ENCODE data around the gene GNG13. TPM values are rescaled to one million over a fixed set of nuclear protein-coding genes. Genes with fewer than 3 reads are reported as not detected.
"Not testable (repeated sequence)": the region's sequence is repeated elsewhere in the genome, so short reads cannot be mapped to it uniquely, and the experiment has no call there.

Gene GNG13
- total RNA-seq, 1 donor from 2014 or later, result not detected

DNA sequence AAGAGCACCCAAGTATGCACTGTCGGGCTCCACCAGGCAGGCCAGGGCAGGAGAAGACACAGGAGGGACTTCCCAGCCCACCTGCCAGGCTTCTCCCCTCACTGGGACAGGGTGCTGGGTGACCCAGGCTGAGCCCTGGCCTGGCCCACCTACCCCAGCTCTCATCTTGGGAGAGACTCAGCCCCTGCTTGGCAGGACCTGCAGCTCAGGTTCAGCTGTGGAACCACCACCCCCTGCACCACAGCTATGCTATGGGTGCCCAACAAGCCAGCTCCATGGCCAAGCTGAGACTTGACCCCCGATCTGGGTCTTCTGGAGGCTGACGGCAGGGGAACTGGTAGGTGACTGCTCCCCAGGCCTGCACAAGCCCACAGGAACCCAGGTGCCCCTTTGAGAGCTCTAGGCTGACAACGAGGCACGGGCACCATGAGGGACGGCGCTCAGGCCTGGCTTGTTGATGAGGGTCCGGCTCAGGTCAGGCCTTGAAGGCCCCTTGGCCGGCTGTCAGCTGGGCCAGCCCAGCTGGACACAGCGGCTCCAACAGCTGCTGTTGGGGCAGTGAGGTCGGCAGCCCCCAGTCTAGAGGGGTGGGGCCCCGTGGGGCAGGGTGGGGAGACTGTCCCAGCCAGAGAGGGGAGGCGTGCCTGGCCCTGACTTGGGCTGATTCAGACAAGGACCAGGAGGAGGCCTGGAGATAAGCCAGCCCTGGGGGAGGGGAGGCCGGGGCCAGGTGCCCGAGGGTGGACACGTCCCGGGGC lies 17.0 kb downstream of the GNG13 start:
- DNase-seq, result peak; percentile 59
- intact Hi-C loops (cut with micrococcal nuclease), result no loop called here
- ATAC-seq, result no peak

DNA sequence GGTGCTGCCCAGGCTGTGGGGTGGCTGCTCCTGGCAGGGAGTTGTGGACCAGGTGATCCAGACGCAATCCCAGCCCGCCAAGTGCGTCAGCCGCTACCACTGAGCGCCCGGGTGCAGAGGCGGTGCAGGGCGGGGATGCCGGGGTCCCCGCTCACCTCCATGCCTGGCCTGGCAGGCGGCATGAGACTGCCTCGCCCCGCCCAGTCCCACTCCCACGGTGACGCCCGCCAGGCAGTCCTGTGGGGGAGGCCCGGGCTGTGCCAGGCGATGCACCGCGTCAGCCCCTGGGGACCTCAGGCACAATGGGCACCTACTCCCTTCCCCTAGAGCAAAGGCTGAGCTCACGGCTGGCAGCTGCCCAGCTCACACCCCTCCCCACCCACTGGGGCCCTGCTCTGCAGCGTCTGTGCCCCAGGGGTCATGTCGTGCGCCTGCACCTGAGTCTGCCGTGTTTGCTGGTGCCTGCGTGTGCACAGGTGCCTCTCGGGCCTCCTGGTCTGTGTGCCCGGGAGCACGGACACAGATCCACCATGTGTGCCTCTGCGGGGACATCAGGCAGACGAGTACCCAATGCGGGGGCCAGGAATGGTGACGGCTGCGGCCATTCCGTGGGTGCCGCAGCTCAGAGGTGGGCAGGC lies 17.6 kb downstream of the GNG13 start:
- no peak for DNase-seq
- intact Hi-C loops (cut with micrococcal nuclease), result no loop called here
- no peak for ATAC-seq

- ATAC-seq (no peak), DNase-seq (no peak)
- intact Hi-C loops (cut with micrococcal nuclease), result no loop called here
These were observed 18.3 kb downstream of the GNG13 start for GRCh38 chr16:782258-782657.

GRCh38 chr16:781346-782010 lies 19.1 kb downstream of the GNG13 start:
- DNase-seq (no peak), ATAC-seq (no peak)
- intact Hi-C loops (cut with micrococcal nuclease), result no loop called here

GRCh38 chr16:780296-780695 lies 20.2 kb downstream of the GNG13 start:
- no peak for DNase-seq
- intact Hi-C loops (cut with micrococcal nuclease), result no loop called here
- ATAC-seq, result no peak

DNA sequence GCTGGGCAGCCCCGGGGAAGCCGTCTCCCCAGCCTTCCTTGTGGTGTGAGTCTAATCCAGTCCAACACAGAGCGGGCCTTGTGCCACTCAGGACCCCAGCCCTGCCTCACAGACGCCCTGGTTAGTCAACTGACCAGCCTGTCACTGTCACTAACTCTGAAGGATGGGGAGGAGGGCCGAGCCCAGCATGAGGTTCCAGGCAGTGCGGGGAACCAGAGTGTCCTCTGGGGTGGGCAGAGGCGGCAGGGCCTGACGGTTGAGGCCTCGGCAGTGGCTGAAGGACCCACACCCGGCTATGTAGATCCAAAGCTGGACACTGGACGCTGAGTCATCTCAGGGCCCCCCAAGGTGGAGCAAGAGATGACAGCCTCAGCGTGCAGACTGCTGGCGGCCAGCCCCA lies 21.0 kb downstream of the GNG13 start:
- no peak for ATAC-seq

GRCh38 chr16:778909-779527 lies 21.5 kb downstream of the GNG13 start:
- intact Hi-C loops (cut with micrococcal nuclease), result no loop called here
- DNase-seq (no peak), ATAC-seq (no peak)

More for the DNA sequence above, 21.0 kb downstream of the GNG13 start:
- intact Hi-C loops (cut with micrococcal nuclease), result no loop called here
- no peak for DNase-seq

DNA sequence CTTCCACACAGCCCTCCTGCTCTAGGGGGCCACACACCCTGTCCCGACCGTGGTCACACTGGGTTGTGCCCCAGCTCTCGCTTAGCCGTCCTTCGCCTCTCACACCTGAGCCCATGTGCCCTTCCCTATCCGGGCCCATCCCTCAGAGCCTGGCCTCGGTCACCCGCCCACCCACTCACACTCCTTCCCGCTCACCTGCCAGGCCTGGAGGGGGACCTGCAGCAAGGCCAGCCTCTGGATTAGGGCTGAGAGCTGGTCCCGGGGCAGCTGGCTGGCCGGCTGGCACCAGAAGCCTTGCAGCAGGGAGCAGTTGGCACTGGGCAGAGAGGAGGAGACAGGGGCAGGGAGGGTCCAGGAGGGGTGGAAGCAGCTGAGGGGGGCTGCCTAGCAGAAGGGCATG lies 22.1 kb downstream of the GNG13 start:
- ATAC-seq (no peak), DNase-seq (no peak)
- intact Hi-C loops (cut with micrococcal nuclease), result no loop called here

GRCh38 chr16:777826-778225 lies 22.7 kb downstream of the GNG13 start:
- intact Hi-C loops (cut with micrococcal nuclease), result no loop called here
- no peak for DNase-seq
- no peak for ATAC-seq

GRCh38 chr16:776824-777223 lies 23.7 kb downstream of the GNG13 start:
- no peak for ATAC-seq
- no peak for DNase-seq
- intact Hi-C loops (cut with micrococcal nuclease), result no loop called here

DNA sequence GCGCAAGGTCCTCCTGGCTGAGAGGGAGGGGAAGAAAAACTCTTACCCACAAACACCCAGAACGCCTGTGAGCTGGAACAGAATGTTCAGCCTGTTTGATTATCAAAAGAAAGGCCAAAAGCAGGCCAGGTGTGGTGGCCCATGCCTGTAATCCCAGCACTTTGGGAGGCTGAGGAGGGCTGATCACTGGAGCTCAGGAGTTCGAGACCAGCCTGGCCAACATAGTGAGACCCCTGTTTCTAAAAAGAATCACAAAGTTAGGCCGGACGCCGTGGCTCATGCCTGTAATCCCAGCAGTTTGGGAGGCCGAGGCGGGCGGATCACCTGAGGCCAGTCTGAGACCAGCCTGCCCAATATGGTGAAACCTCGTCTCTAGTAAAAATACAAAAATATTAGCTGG lies 24.2 kb downstream of the GNG13 start:
- intact Hi-C loops (cut with micrococcal nuclease), result not testable (repeated sequence)

DNA sequence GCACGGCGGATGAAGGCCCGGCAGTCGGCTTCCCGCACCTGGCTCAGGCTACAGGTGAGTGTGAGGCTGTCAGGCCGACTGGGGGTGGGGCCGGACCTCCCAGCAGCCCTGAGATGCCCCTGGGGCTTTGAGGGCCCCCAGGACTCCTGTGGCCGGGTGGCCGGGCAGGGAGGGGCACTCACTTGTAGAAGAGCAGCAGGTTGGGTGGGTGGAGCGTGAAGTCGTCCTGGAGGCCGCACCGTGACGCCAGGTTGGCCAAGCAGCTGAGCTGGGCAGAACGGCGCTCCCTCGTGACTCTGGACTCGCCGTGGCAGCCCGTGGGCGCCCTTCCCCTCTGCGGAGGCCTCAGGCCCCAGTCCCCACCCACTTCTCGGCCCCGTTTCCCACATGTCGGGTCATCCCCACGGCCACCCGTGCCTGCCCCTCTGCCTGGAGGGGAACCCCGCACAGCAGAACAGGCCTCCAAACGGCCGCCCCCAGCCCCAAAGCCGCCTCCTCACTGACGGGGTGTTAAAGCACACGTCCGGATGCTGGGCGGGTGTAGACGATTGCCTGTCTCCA lies 25.2 kb downstream of the GNG13 start:
- no peak for ATAC-seq
- intact Hi-C loops (cut with micrococcal nuclease), result no loop called here

More for the DNA sequence above, 24.2 kb downstream of the GNG13 start:
- not testable (repeated sequence) for ATAC-seq, DNase-seq

GRCh38 chr16:774086-775001 lies 26.2 kb downstream of the GNG13 start:
- DNase-seq (no peak), ATAC-seq (no peak)
- intact Hi-C loops (cut with micrococcal nuclease), result no loop called here

More for the DNA sequence above, 25.2 kb downstream of the GNG13 start:
- DNase-seq, result no peak

DNA sequence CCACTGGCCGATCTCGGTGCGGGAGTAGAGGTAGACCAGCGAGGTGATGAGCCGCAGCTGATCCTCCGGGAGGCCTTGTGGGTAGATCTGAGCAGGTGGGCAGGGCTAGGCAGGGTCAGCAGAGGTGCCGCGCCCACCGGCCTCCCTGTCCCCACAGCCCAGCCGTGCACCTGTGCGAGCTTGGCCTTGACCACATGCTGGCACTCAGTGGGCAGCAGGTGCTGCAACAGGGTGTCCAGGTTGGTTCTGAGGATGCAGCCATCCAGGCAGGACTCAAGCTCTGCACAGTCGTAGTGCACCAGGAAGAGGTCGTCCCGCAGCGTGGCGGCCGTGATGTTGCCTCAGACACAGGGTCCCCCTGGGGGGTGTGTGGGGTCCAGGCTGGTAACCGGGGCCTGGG lies 27.6 kb downstream of the GNG13 start:
- intact Hi-C loops (cut with micrococcal nuclease), result no loop called here
- no peak for DNase-seq
- no peak for ATAC-seq

DNA sequence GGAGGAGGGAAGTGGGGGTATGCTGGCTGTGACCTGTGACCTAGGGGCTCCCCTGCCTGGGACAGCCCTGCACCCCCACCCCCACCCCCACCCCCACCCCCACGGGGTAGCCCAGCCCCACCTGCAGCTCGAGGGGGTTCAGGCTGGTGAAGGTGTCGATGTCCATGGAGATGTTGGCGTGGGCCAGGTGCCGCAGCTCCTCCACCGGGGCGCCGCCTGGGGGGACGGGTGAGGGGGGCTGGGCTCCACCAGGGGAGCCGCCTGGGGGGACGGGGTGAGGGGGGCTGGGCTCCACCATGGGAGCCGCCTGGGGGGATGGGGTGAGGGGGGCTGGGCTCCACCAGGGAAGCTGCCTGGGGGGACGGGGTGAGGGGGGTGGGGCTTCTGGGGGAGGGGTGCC lies 30.1 kb downstream of the GNG13 start:
- no peak for DNase-seq
- intact Hi-C loops (cut with micrococcal nuclease), result no loop called here
- no peak for ATAC-seq

DNA sequence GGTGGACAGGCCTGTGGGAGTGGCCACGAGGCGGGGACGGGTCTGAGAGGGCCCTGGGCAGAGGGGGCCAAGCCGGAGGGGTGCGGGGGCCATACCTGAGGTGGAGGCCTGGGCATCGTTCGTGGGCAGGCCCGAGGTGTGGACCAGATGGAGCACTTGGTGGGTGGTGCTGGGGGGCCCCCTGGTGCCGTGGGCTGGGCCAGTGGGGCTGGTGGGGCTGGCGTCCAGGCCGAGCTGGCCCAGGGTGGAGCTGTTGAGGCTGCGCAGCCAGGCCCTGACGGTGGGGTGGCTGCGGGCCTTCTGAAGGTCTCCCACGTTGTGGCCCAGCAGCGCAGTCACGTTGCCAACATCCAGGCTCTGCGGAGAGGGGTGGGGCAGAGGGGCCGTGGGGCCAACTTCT lies 30.6 kb downstream of the GNG13 start:
- intact Hi-C loops (cut with micrococcal nuclease), result no loop called here
- DNase-seq (no peak), ATAC-seq (no peak)

DNA sequence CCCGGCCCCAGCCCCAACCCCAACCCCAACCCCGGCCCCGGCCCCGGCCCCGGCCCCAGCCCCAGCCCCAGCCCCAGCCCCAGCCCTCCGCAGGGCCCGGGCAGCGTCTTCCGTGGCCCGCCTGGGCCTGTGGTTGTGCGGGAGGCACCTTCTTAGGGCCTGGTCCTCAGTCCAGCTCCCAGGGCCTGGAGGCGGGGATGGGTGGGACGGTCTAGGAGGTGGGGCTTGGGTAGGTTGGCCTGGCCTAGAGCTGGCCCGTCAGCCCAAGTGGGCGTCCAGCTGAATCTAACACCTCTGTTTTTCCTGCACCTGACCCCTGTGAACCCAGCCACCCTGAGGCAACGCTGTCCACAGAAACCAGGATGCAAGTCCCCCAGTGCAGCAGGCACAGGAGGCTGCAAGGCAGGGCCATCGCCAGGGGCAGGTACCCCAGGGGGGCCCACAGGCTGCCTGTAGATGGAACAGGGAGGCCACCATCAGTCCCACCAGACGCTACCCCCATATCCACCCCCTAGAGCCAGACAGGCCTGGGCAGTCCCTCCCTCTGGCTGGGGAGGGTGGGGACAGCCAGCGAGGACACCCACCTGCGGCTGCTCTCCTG lies 31.2 kb downstream of the GNG13 start:
- intact Hi-C loops (cut with micrococcal nuclease), result no loop called here
- no peak for DNase-seq
- no peak for ATAC-seq

- intact Hi-C loops (cut with micrococcal nuclease), result no loop called here
- ATAC-seq (no peak), DNase-seq (no peak)
These were observed 32.1 kb downstream of the GNG13 start for GRCh38 chr16:768428-768827.
